Transverse colon (tissue), 4 donors: Measurements from ENCODE around the gene ABHD17A. TPM values are rescaled to one million over a fixed set of nuclear protein-coding genes. Genes with fewer than 3 reads are reported as not detected.

Source experiments
- DNase-seq: peaks from one replicate; pipeline ENCODE4 v3.0.0-alpha.2; 2019
- H3K27ac ChIP-seq, 4 donors: fragments of 200-600 bp; sonication (generic); 2 replicates each; pipeline ENCODE4 v1.5.1; 2016 to 2018; ENCODE audit warnings: inconsistent platforms in 4 of 4
- H3K27me3 ChIP-seq: fragments of 200-600 bp; sonication (generic); 2 replicates; pipeline ENCODE4 v1.5.1; 2017; ENCODE audit warnings: inconsistent platforms
- H3K36me3 ChIP-seq, 4 donors: fragments of 200-600 bp; sonication (generic); 2 replicates each; pipeline ENCODE4 v1.5.1; 2017 to 2019; ENCODE audit warnings: inconsistent platforms in 4 of 4
- H3K4me1 ChIP-seq, 4 donors: fragments of 200-600 bp; sonication (generic); 2 replicates each; pipeline ENCODE4 v1.5.1; 2017 to 2020; ENCODE audit warnings: inconsistent platforms in 4 of 4
- H3K4me3 ChIP-seq, 4 donors: fragments of 200-600 bp; sonication (generic); 1 replicate in 1 of 4; 2 replicates in 3 of 4; pipeline versions ENCODE4 v1.5.1 to v1.6.1; 2017 to 2019; ENCODE audit warnings: inconsistent platforms in 4 of 4
- H3K9me3 ChIP-seq, 2 donors: fragments of 200-600 bp; sonication (generic); 2 replicates each; pipeline ENCODE4 v1.5.1; 2017 to 2019; ENCODE audit warnings: inconsistent platforms in 2 of 2
- CTCF ChIP-seq, 5 experiments: fragments of 200-600 bp in 3 of 5; fragments of 450-650 bp in 2 of 5; sonication (generic) in 3 of 5; IDR thresholded peaks; 1 replicate in 2 of 5; 2 replicates in 3 of 5; pipeline ENCODE4 v1.5.1; 2016 to 2017; ENCODE audit warnings: antibody characterized with exemption in 5 of 5, inconsistent platforms in 3 of 5, mild to moderate bottlenecking in 2 of 5, moderate library complexity in 1 of 5
- EP300 ChIP-seq: sonication (generic); formaldehyde crosslinking; IDR thresholded peaks from one replicate; pipeline ENCODE4 v1.6.1; 2017; ENCODE audit warnings: antibody characterized with exemption, low read depth
- POLR2A ChIP-seq: fragments of 450-650 bp; IDR thresholded peaks from one replicate; pipeline ENCODE4 v1.6.1; 2016; ENCODE audit warnings: antibody characterized with exemption, mild to moderate bottlenecking, moderate library complexity
- POLR2AphosphoS5 ChIP-seq, 3 donors: sonication (generic); formaldehyde crosslinking; IDR thresholded peaks; one replicate each; pipeline ENCODE4 v1.6.1; 2016; ENCODE audit warnings: antibody characterized with exemption in 3 of 3
- WGBS, 2 donors: methylation state at CpG; one replicate each; pipeline ENCODE4 v1.1.5; 2018; ENCODE audit warnings: low coverage in 1 of 2; 5-methylcytosine and 5-hydroxymethylcytosine counted together
- in situ Hi-C, 4 donors: fragments of 200-750 bp; cut with MboI; loops; one replicate each; pipeline versions ENCODE4 v1.15.0 to v1.15.1; 2017; ENCODE audit warnings: low sequenced_read_pairs in 3 of 4, low pct_ligation_motif_present in 1 of 4, low pct_unique_long_range_greater_than_20kb in 1 of 4
- intact Hi-C: fragments of 100-400 bp; cut with DNase I; formaldehyde crosslinking; loops from one replicate; pipeline ENCODE4 v1.15.1; 2023; ENCODE audit warnings: low total_unique reads
- total RNA-seq, 4 donors: library from RNA; depleted of rRNA; stranded (reverse); fragments of >200 nt; gene quantifications; one replicate each; pipeline ENCODE4 v1.1.0, GENCODE V29; 2016

ABHD17A gene
- total RNA-seq, 4 donors from 2014 or later = 90.0 to 179 (median 140) TPM

- H3K27ac ChIP-seq = peak overlapping the region; percentile 44 to 92 (median 72)
- H3K4me3 ChIP-seq = no peak overlapping the region
- H3K27me3 ChIP-seq = no peaks in the 10 kb centered on the region
- no peak for TF ChIP-seq EP300
- TF ChIP-seq CTCF (IDR thresholded peaks at IDR 0.05) = no peak
- TF ChIP-seq POLR2AphosphoS5 (IDR thresholded peaks at IDR 0.05) = no peak
- no peak for TF ChIP-seq POLR2A
- no peaks in the 10 kb centered on the region for H3K36me3 ChIP-seq
- WGBS, 2 donors = 77 to 88% methylated on average over 6 of the region's 6 CpGs
- DNase-seq = no peak
- in situ Hi-C loops = no loop called here
- intact Hi-C loops = no loop called here
- H3K4me1 ChIP-seq = peaks cover 0 to 35% (median 28%) of the 10 kb centered on the region in 4 donors
- H3K9me3 ChIP-seq = no peaks in the 10 kb centered on the region
Observed at GRCh38 chr19:1902923-1903322, 17.6 kb upstream of the ABHD17A start.

DNA sequence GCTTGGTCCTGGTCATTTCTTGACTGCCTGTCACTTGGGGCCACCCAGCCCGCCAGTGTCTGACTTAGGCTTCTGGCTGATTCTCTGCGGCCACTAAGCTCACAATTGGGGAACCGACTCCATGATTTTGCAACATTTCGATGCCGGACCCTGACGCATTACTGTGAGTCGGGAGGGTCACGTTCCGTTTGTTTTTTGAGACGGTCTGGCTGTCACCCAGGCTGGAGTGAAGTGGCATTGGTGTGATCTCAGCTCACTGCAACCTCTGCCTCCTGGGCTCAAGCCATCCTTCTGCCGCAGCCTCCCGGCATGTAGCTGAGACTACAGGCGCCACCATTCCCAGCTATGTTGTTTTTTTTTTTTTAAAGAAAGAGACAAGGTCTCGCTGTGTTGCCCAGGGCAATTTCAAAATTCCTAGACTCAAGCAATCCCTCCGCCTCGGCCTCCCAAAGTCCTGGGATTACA, 16.7 kb upstream of the ABHD17A start:
- intact Hi-C loops = no loop called here
- H3K27ac ChIP-seq = peak overlapping the region in 3 of 4 donors; percentile 34 to 63 (median 41)
- no peak overlapping the region for H3K4me3 ChIP-seq
- no peaks in the 10 kb centered on the region for H3K36me3 ChIP-seq
- TF ChIP-seq CTCF (IDR thresholded peaks at IDR 0.05) = no peak
- no peak for TF ChIP-seq EP300
- TF ChIP-seq POLR2A = no peak
- TF ChIP-seq POLR2AphosphoS5 (IDR thresholded peaks at IDR 0.05) = no peak
- peak; percentile 43 for DNase-seq
- in situ Hi-C loops = no loop called here
- peaks cover 0 to 35% (median 25%) of the 10 kb centered on the region in 4 donors for H3K4me1 ChIP-seq
- no peaks in the 10 kb centered on the region for H3K27me3 ChIP-seq
- WGBS, 2 donors = 88 to 90% methylated on average over 5 to 16 of the region's 16 CpGs
- H3K9me3 ChIP-seq = no peaks in the 10 kb centered on the region

DNA sequence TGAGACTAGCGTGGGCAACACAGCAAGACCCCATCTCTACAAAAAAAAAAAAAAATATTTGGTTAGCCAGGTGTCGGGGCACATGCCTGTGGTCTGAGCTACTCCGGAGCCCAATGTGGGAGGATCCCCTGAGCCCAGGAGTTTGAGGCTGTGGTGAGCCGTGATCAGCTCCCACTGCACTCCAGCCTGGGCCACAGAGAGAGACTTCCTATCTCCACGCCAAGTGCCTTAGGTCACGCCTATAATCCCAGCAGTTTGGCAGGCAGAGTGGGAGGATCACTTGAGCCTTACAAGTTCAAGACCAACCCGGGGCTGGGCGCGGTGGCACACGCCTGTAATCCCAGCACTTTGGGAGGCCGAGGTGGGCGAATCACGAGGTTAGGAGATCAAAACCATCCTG, 11.2 kb upstream of the ABHD17A start:
- 73% methylated on average over 13 of the region's 13 CpGs; no CpG with 5 or more reads in 1 of the 2 donors for whole genome bisulfite sequencing, 2 donors
- Histone ChIP-seq H3K9me3 (no peaks in the 10 kb centered on the region), H3K4me3 (no peak overlapping the region), H3K27ac (peak overlapping the region in 2 of 4 donors; percentile 70 to 78), H3K36me3 (no peaks in the 10 kb centered on the region), H3K27me3 (no peaks in the 10 kb centered on the region), H3K4me1 (peaks cover 0 to 30% (median 8%) of the 10 kb centered on the region in 4 donors)
- in situ Hi-C loops (no loop called here), intact Hi-C loops (no loop called here)
- TF ChIP-seq POLR2A = no peak
- DNase-seq = no peak

- intact Hi-C loops = no loop called here
- H3K4me3 ChIP-seq = no peak overlapping the region
- no peaks in the 10 kb centered on the region for H3K27me3 ChIP-seq
- H3K9me3 ChIP-seq = no peaks in the 10 kb centered on the region
- TF ChIP-seq POLR2AphosphoS5 (IDR thresholded peaks at IDR 0.05) (no peak), CTCF (IDR thresholded peaks at IDR 0.05) (no peak), EP300 (no peak), POLR2A (no peak)
- in situ Hi-C loops = no loop called here
- DNase-seq = no peak
- peaks cover 0 to 30% (median 8%) of the 10 kb centered on the region in 4 donors for H3K4me1 ChIP-seq
- H3K36me3 ChIP-seq = no peaks in the 10 kb centered on the region
- H3K27ac ChIP-seq = no peak overlapping the region
- WGBS, 2 donors = 87 to 96% methylated on average over 5 to 17 of the region's 17 CpGs
Observed at GRCh38 chr19:1893791-1894190, 8.5 kb upstream of the ABHD17A start.

DNA sequence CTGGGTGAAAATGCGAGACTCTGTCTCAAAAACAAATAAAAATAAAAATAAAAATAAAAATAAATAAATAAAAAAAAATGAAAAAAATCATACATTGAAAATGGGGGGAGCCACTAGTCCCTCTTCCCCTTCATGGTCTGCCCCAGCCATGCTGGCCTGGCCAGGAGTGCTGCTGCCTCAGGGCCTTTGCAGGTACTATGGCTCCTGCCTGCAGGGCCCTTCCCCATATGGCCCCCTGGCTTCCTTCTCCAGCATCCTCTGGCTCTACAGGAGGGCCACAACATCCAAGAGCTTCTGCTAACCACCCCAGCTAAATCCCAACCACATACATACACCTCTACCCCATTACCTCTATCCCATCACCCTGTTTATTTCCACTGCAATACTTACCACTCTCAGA, 4.6 kb upstream of the ABHD17A start:
- in situ Hi-C loops (no loop called here), intact Hi-C loops (no loop called here)
- H3K4me3 ChIP-seq = no peak overlapping the region
- no peaks in the 10 kb centered on the region for H3K9me3 ChIP-seq
- H3K27ac ChIP-seq = no peak overlapping the region
- no peak for TF ChIP-seq CTCF (IDR thresholded peaks at IDR 0.05)
- TF ChIP-seq EP300 = no peak
- no peak for TF ChIP-seq POLR2AphosphoS5 (IDR thresholded peaks at IDR 0.05)
- TF ChIP-seq POLR2A = no peak
- WGBS, 2 donors = 100% methylated on average over 1 of the region's 1 CpG; no CpG with 5 or more reads in 1 of the 2 donors
- no peaks in the 10 kb centered on the region for H3K27me3 ChIP-seq
- DNase-seq = no peak
- no peaks in the 10 kb centered on the region for H3K4me1 ChIP-seq
- H3K36me3 ChIP-seq = no peaks in the 10 kb centered on the region
